H9 (cell line): ENCODE results near the gene CD8A. TPM values are rescaled to one million over a fixed set of nuclear protein-coding genes. Genes with fewer than 3 reads are reported as not detected.

Experiments used
- DNase-seq: peaks from one replicate; pipeline ENCODE4 v3.0.0-alpha.2; 2017
- H2AFZ ChIP-seq: one replicate; pipeline ENCODE4 v1.6.1; 2013; ENCODE audit warnings: mild to moderate bottlenecking, low read length, control low read depth, moderate library complexity
- H2AK5ac ChIP-seq: 2 replicates; pipeline ENCODE4 v1.6.1; 2013; ENCODE audit warnings: low read length, control low read depth, mixed read lengths; ENCODE audit not compliant: insufficient read length
- H2BK120ac ChIP-seq: one replicate; pipeline ENCODE4 v1.6.1; 2013; ENCODE audit warnings: low read depth, mild to moderate bottlenecking, low read length, control low read depth, inconsistent platforms; ENCODE audit not compliant: poor library complexity, severe bottlenecking
- H2BK12ac ChIP-seq: 2 replicates; pipeline ENCODE4 v1.6.1; 2013; ENCODE audit warnings: low read length, control low read depth, mixed read lengths, low read depth; ENCODE audit not compliant: insufficient read length
- H2BK15ac ChIP-seq: 2 replicates; pipeline ENCODE4 v1.6.1; 2013; ENCODE audit warnings: low read depth, low read length, control low read depth
- H2BK20ac ChIP-seq: one replicate; pipeline ENCODE4 v1.6.1; 2013; ENCODE audit warnings: low read depth, mild to moderate bottlenecking, low read length, control low read depth, inconsistent platforms; ENCODE audit not compliant: poor library complexity, severe bottlenecking
- H2BK5ac ChIP-seq: 2 replicates; pipeline ENCODE4 v1.6.1; 2013; ENCODE audit warnings: low read length, control low read depth, mixed read lengths; ENCODE audit not compliant: insufficient read length
- H3K14ac ChIP-seq: 2 replicates; pipeline ENCODE4 v1.6.1; 2013; ENCODE audit warnings: low read length, control low read depth; ENCODE audit not compliant: insufficient read depth
- H3K18ac ChIP-seq: 2 replicates; pipeline ENCODE4 v1.6.1; 2013; ENCODE audit warnings: low read depth, mild to moderate bottlenecking, mixed read lengths, low read length, control low read depth; ENCODE audit not compliant: insufficient read length
- H3K23ac ChIP-seq: 2 replicates; pipeline ENCODE4 v1.6.1; 2013; ENCODE audit warnings: low read length, control low read depth, mixed read lengths, low read depth; ENCODE audit not compliant: insufficient read length
- H3K23me2 ChIP-seq: 2 replicates; pipeline ENCODE4 v1.6.1; 2013; ENCODE audit warnings: low read depth, mild to moderate bottlenecking, mixed read lengths, low read length, control low read depth; ENCODE audit not compliant: insufficient read length, poor library complexity, severe bottlenecking
- H3K27ac ChIP-seq: 2 replicates; pipeline ENCODE4 v1.5.1; 2013; ENCODE audit warnings: low read length, control low read depth, mixed read lengths, low read depth; ENCODE audit not compliant: insufficient read length
- H3K27me3 ChIP-seq: 2 replicates; pipeline ENCODE4 v1.6.1; 2013; ENCODE audit warnings: low read length, control low read depth, inconsistent platforms; ENCODE audit not compliant: insufficient read depth
- H3K4ac ChIP-seq: 2 replicates; pipeline ENCODE4 v1.6.1; 2013; ENCODE audit warnings: low read depth, mild to moderate bottlenecking, control low read depth, inconsistent platforms, low read length, moderate library complexity
- H3K4me1 ChIP-seq: 2 replicates; pipeline ENCODE4 v1.6.1; 2013; ENCODE audit warnings: low read length, control low read depth, inconsistent platforms; ENCODE audit not compliant: insufficient read depth
- H3K4me2 ChIP-seq: 2 replicates; pipeline ENCODE4 v1.6.1; 2013; ENCODE audit warnings: low read length, control low read depth, mixed read lengths; ENCODE audit not compliant: insufficient read length, insufficient read depth
- H3K56ac ChIP-seq: 2 replicates; pipeline ENCODE4 v1.6.1; 2013; ENCODE audit warnings: low read depth, mild to moderate bottlenecking, mixed read lengths, low read length, control low read depth; ENCODE audit not compliant: insufficient read length
- H3K79me1 ChIP-seq: 2 replicates; pipeline ENCODE4 v1.6.1; 2013; ENCODE audit warnings: low read depth, mild to moderate bottlenecking, moderate library complexity, low read length, control low read depth, inconsistent platforms; ENCODE audit not compliant: insufficient read depth, poor library complexity, severe bottlenecking
- H3K79me2 ChIP-seq: 2 replicates; pipeline ENCODE4 v1.6.1; 2013; ENCODE audit warnings: low read length, control low read depth, inconsistent platforms; ENCODE audit not compliant: insufficient read depth
- H3K9ac ChIP-seq: 2 replicates; pipeline ENCODE4 v1.6.1; 2013; ENCODE audit warnings: low read length, control low read depth, mixed read lengths; ENCODE audit not compliant: insufficient read length; ENCODE audit errors: extremely low read depth
- H3K9me3 ChIP-seq: one replicate; pipeline ENCODE4 v1.6.1; 2013; ENCODE audit warnings: low read depth, low read length, inconsistent platforms; ENCODE audit not compliant: control insufficient read depth
- H3T11ph ChIP-seq: one replicate; pipeline ENCODE4 v1.6.1; 2013; ENCODE audit warnings: mild to moderate bottlenecking, low read length, control low read depth, inconsistent platforms
- H4K20me1 ChIP-seq: one replicate; pipeline ENCODE4 v1.6.1; 2013; ENCODE audit not compliant: control insufficient read depth, insufficient read length, insufficient read depth
- H4K5ac ChIP-seq: 2 replicates; pipeline ENCODE4 v1.6.1; 2013; ENCODE audit warnings: low read depth, mild to moderate bottlenecking, mixed read lengths, low read length, control low read depth; ENCODE audit not compliant: insufficient read length
- H4K8ac ChIP-seq: replicated peaks from 2 replicates; pipeline ENCODE4 v1.6.1; 2013; ENCODE audit warnings: low read length, control low read depth, mixed read lengths, low read depth; ENCODE audit not compliant: insufficient read length
- H4K91ac ChIP-seq: 2 replicates; pipeline ENCODE4 v1.6.1; 2013; ENCODE audit warnings: low read depth, mild to moderate bottlenecking, moderate library complexity, mixed read lengths, low read length, control low read depth; ENCODE audit not compliant: insufficient read length
- H3K27ac Mint-ChIP-seq, 3 experiments: 2 replicates in 2 of 3; 3 replicates in 1 of 3; pipeline ENCODE4 v1.8.0; 2020 to 2021; ENCODE audit warnings: mixed read lengths in 3 of 3, mild to moderate bottlenecking in 1 of 3, moderate library complexity in 1 of 3
- H3K27me3 Mint-ChIP-seq: 2 replicates; pipeline ENCODE4 v1.8.0; 2021; ENCODE audit warnings: low read depth, mild to moderate bottlenecking, moderate library complexity, mixed read lengths
- H3K36me3 Mint-ChIP-seq, 3 experiments: 2 replicates in 2 of 3; 3 replicates in 1 of 3; pipeline ENCODE4 v1.8.0; 2020 to 2021; ENCODE audit warnings: low read depth in 3 of 3, mixed read lengths in 3 of 3; ENCODE audit not compliant: insufficient read depth in 1 of 3
- H3K4me1 Mint-ChIP-seq, 2 experiments: 2 replicates each; pipeline ENCODE4 v1.8.0; 2020; ENCODE audit warnings: mixed read lengths in 2 of 2
- H3K4me3 Mint-ChIP-seq, 2 experiments: 2 replicates in 1 of 2; 3 replicates in 1 of 2; pipeline ENCODE4 v1.8.0; 2020 to 2021; ENCODE audit warnings: mild to moderate bottlenecking in 2 of 2, mixed read lengths in 2 of 2, moderate library complexity in 1 of 2
- H3K9me3 Mint-ChIP-seq, 2 experiments: 2 replicates in 1 of 2; 3 replicates in 1 of 2; pipeline ENCODE4 v1.8.0; 2020; ENCODE audit warnings: mild to moderate bottlenecking in 2 of 2, mixed read lengths in 2 of 2, moderate library complexity in 1 of 2
- CTCF ChIP-seq: fragments of 200-600 bp; sonication (generic); conservative IDR thresholded peaks from 3 replicates; pipeline ENCODE4 v1.8.0; 2021; ENCODE audit warnings: antibody characterized with exemption, mild to moderate bottlenecking
- WGBS: extraction: QIAGEN DNeasy Blood & Tissue Kit; methylation state at CpG from one replicate; pipeline ENCODE4 v1.1.7; 2013; ENCODE audit warnings: missing lambda C conversion rate, low lambda C conversion rate, mixed read lengths; ENCODE audit not compliant: insufficient read length; ENCODE audit errors: extremely low coverage; 5-methylcytosine and 5-hydroxymethylcytosine counted together
- total RNA-seq: library from RNA; stranded (reverse); gene quantifications from 2 replicates; pipeline ENCODE4 v1.2.1, GENCODE V29; 2021

The CD8A gene
- total RNA-seq, 1 experiment from 2014 or later, result not detected

- H3K56ac ChIP-seq, result no peak overlapping the region
- no peak overlapping the region for H3K23ac ChIP-seq
- no peak overlapping the region for H2AK5ac ChIP-seq
- Mint-ChIP-seq H3K4me3 (no peak overlapping the region), H3K36me3 (no peaks in the 10 kb centered on the region), H3K9me3 (no peaks in the 10 kb centered on the region), H3K27ac (no peak overlapping the region), H3K27me3 (peaks cover 10% of the 10 kb centered on the region), H3K4me1 (peaks cover 4 to 8% of the 10 kb centered on the region in 2 experiments; a peak in 3 of 4 replicates)
- no peak overlapping the region for H2BK5ac ChIP-seq
- no peak overlapping the region for H3K18ac ChIP-seq
- no peak overlapping the region for H3K4ac ChIP-seq
- H3K27ac ChIP-seq, result no peak overlapping the region
- no peaks in the 10 kb centered on the region for H4K20me1 ChIP-seq
- H3K14ac ChIP-seq, result no peak overlapping the region
- H3T11ph ChIP-seq, result no peak overlapping the region
- H3K23me2 ChIP-seq, result no peaks in the 10 kb centered on the region
- H3K4me2 ChIP-seq, result no peak overlapping the region
- H4K91ac ChIP-seq, result no peak overlapping the region
- H2BK12ac ChIP-seq, result no peak overlapping the region
- H3K27me3 ChIP-seq, result no peaks in the 10 kb centered on the region
- no peak for DNase-seq
- no peaks in the 10 kb centered on the region for H3K4me1 ChIP-seq
- no peak overlapping the region for H4K8ac ChIP-seq
- H4K5ac ChIP-seq, result no peak overlapping the region
- H2BK120ac ChIP-seq, result no peak overlapping the region
- H2AFZ ChIP-seq, result no peak overlapping the region
- H2BK15ac ChIP-seq, result no peak overlapping the region
- H2BK20ac ChIP-seq, result no peak overlapping the region
- no CpG with 5 or more reads among the region's 1 CpG for WGBS
- H3K79me2 ChIP-seq, result no peaks in the 10 kb centered on the region
- TF ChIP-seq CTCF, result no peak
- H3K9ac ChIP-seq, result no peak overlapping the region
- no peaks in the 10 kb centered on the region for H3K9me3 ChIP-seq
- no peaks in the 10 kb centered on the region for H3K79me1 ChIP-seq
Measured at GRCh38 chr2:86815611-86816010, 24.9 kb upstream of the CD8A start.
